Stomach (tissue), 4 donors: ENCODE results near the gene MADCAM1.

Experiments used
- CTCF ChIP-seq, 7 experiments: fragments of 450-650 bp in 4 of 7; fragments of 200-600 bp in 3 of 7; sonication (generic) in 3 of 7; IDR thresholded peaks; one replicate each; pipeline ENCODE4 v1.5.1; 2016 to 2019; ENCODE audit warnings: antibody characterized with exemption in 7 of 7, control low read depth in 2 of 7, mild to moderate bottlenecking in 1 of 7
- EP300 ChIP-seq: sonication (generic); formaldehyde crosslinking; IDR thresholded peaks from one replicate; pipeline ENCODE4 v1.6.1; 2017; ENCODE audit warnings: antibody characterized with exemption
- POLR2A ChIP-seq, 4 donors: fragments of 450-650 bp; IDR thresholded peaks; one replicate each; pipeline ENCODE4 v1.6.1; 2016; ENCODE audit warnings: antibody characterized with exemption in 4 of 4, control low read depth in 2 of 4, mild to moderate bottlenecking in 1 of 4, moderate library complexity in 1 of 4
- POLR2AphosphoS5 ChIP-seq, 3 donors: sonication (generic); formaldehyde crosslinking; IDR thresholded peaks; one replicate each; pipeline ENCODE4 v1.6.1; 2016; ENCODE audit warnings: antibody characterized with exemption in 3 of 3

- TF ChIP-seq CTCF (IDR thresholded peaks at IDR 0.05), result no peak
- no peak for TF ChIP-seq POLR2A (IDR thresholded peaks at IDR 0.05)
- no peak for TF ChIP-seq POLR2AphosphoS5 (IDR thresholded peaks at IDR 0.05)
- TF ChIP-seq EP300, result no peak
Observed at GRCh38 chr19:482186-483041, 13.9 kb upstream of the MADCAM1 start.
